K562 (cell line): ENCODE data around the gene CAPZA3. TPM values are rescaled to one million over a fixed set of nuclear protein-coding genes. Genes with fewer than 3 reads are reported as not detected.

Experiments
- ATAC-seq: fragments of 200-7000 bp; cut with Tn5 transposase; 3 replicates; pipeline ENCODE4 v1.9.1; 2020; ENCODE audit warnings: moderate library complexity
- Bru-seq: library from RNA; stranded (reverse); fragments of 400-500 nt; gene quantifications from one replicate; lab custom pipeline; 2021; lab: Mats Ljungman, UMichigan
- BruChase-seq, 2 experiments: library from RNA; stranded (reverse); fragments of 400-500 nt; gene quantifications; one replicate each; lab custom pipeline; 2021; lab: Mats Ljungman, UMichigan
- BruUV-seq: library from RNA; stranded (reverse); fragments of 400-500 nt; replicated peaks from 2 replicates; lab custom pipeline; 2021; lab: Mats Ljungman, UMichigan
- CTCF ChIA-PET: fragments of 300-600 bp; formaldehyde crosslinking; extraction: SDS; loops from one replicate; lab custom pipeline; 2021; ENCODE audit warnings: low intra/inter-chr PET ratio; lab: Yijun Ruan, JAX
- POLR2A ChIA-PET: fragments of 300-600, 350-650 bp; sonication (Branson Sonifier 250); formaldehyde crosslinking; extraction: SDS; loops from one replicate; lab custom pipeline; 2021; ENCODE audit warnings: antibody characterized with exemption, inconsistent platforms; lab: Yijun Ruan, JAX
- DNase-seq, 4 experiments: peaks; one replicate each; pipeline versions ENCODE4 v3.0.0 to v3.0.0-alpha.2; 2011 to 2018; ENCODE audit warnings: low spot score in 3 of 4, mixed read lengths in 3 of 4; ENCODE audit errors: extremely low read depth in 1 of 4
- FAIRE-seq: peaks from 2 replicates; lab custom pipeline; 2011; peaks lifted over from hg19 to GRCh38; lab: Jason Lieb, UNC
- H2AFZ ChIP-seq: 2 replicates; pipeline ENCODE4 v1.6.0; 2011; ENCODE audit warnings: low read depth, low read length, control low read depth, inconsistent platforms
- H3K27ac ChIP-seq: fragments of 200-600 bp; 3 replicates; pipeline ENCODE4 v1.8.0; 2011; ENCODE audit warnings: low read depth, mild to moderate bottlenecking, control low read depth, inconsistent platforms, low read length, moderate library complexity, mixed read lengths; ENCODE audit errors: extremely low read depth
- H3K27me3 ChIP-seq, 2 experiments: fragments of 300-600 bp in 1 of 2; 2 replicates in 1 of 2; 3 replicates in 1 of 2; pipeline versions ENCODE4 v1.6.0 to v1.8.0; 2011; ENCODE audit warnings: inconsistent platforms in 2 of 2, low read length in 2 of 2, mild to moderate bottlenecking in 1 of 2, mixed read lengths in 1 of 2, moderate library complexity in 1 of 2; ENCODE audit not compliant: control insufficient read depth in 2 of 2, insufficient read depth in 2 of 2
- H3K36me3 ChIP-seq: fragments of 300-600 bp; 3 replicates; pipeline ENCODE4 v1.8.0; 2011; ENCODE audit warnings: mild to moderate bottlenecking, low read length, inconsistent platforms; ENCODE audit not compliant: control insufficient read depth, insufficient read depth
- H3K4me1 ChIP-seq, 2 experiments: fragments of 200-600 bp in 1 of 2; replicated peaks in 1 of 2; 2 replicates in 1 of 2; 3 replicates in 1 of 2; pipeline versions ENCODE4 v1.5.1 to v1.8.0; 2011; ENCODE audit warnings: inconsistent platforms in 2 of 2, low read length in 2 of 2, mild to moderate bottlenecking in 1 of 2, mixed read lengths in 1 of 2, moderate library complexity in 1 of 2; ENCODE audit not compliant: control insufficient read depth in 2 of 2, insufficient read depth in 2 of 2
- H3K4me2 ChIP-seq: 2 replicates; pipeline ENCODE4 v1.6.1; 2011; ENCODE audit warnings: low read length, control low read depth, inconsistent platforms, mixed read lengths; ENCODE audit not compliant: insufficient read depth
- H3K4me3 ChIP-seq: fragments of 200-600 bp; sonication (generic), shearing (Covaris generic); 2 replicates; pipeline ENCODE4 v1.5.1; 2016; ENCODE audit warnings: control low read depth, inconsistent platforms
- H3K79me2 ChIP-seq: fragments of 200-600 bp; 3 replicates; pipeline ENCODE4 v1.8.0; 2011; ENCODE audit warnings: low read length, inconsistent platforms; ENCODE audit not compliant: control insufficient read depth, insufficient read depth
- H3K9ac ChIP-seq, 2 experiments: 2 replicates each; pipeline versions ENCODE4 v1.6.0 to v1.6.1; 2011; ENCODE audit warnings: low read depth in 2 of 2, low read length in 2 of 2, control low read depth in 1 of 2, inconsistent platforms in 1 of 2, mild to moderate bottlenecking in 1 of 2, mixed read lengths in 1 of 2; ENCODE audit not compliant: insufficient read depth in 1 of 2
- H3K9me1 ChIP-seq: one replicate; pipeline ENCODE4 v1.6.0; 2011; ENCODE audit warnings: inconsistent platforms, mild to moderate bottlenecking, low read length, moderate library complexity; ENCODE audit not compliant: control insufficient read depth, insufficient read depth
- H3K9me3 ChIP-seq: replicated peaks from 2 replicates; pipeline ENCODE4 v1.5.1; 2011; ENCODE audit warnings: low read depth, low read length, inconsistent platforms; ENCODE audit not compliant: control insufficient read depth, insufficient read depth
- H4K20me1 ChIP-seq: replicated peaks from 2 replicates; pipeline ENCODE4 v1.6.1; 2011; ENCODE audit warnings: low read length, inconsistent platforms, mixed read lengths; ENCODE audit not compliant: control insufficient read depth, insufficient read depth
- CBX2 ChIP-seq: fragments of 200-600 bp; sonication (generic); IDR thresholded peaks from one replicate; pipeline ENCODE4 v1.6.1; 2012; ENCODE audit warnings: mild to moderate bottlenecking, low read length, inconsistent platforms; ENCODE audit not compliant: insufficient read depth, poor library complexity, severe bottlenecking
- FOXK1 ChIP-seq: sonication (generic); formaldehyde crosslinking; IDR thresholded peaks from 2 replicates; pipeline ENCODE4 v1.8.0; 2022; ENCODE audit warnings: missing genetic modification reagents, mild to moderate bottlenecking, borderline replicate concordance
- HSF4 ChIP-seq: fragments of 250-450 bp; sonication (Bioruptor Pico); IDR thresholded peaks from 2 replicates; pipeline ENCODE4 v2.1.2; 2022; ENCODE audit warnings: mild to moderate bottlenecking, moderate library complexity, borderline replicate concordance
- KDM5B ChIP-seq: fragments of 200-600 bp; sonication (generic); IDR thresholded peaks from 2 replicates; pipeline ENCODE4 v1.6.1; 2012; ENCODE audit warnings: low read depth, mild to moderate bottlenecking, moderate library complexity, low read length, control low read depth, inconsistent platforms; ENCODE audit not compliant: insufficient replicate concordance
- NFATC3 ChIP-seq: fragments of 450-650 bp; IDR thresholded peaks from 2 replicates; pipeline ENCODE4 v1.6.1; 2017; ENCODE audit warnings: mild to moderate bottlenecking
- POLR2AphosphoS2 ChIP-seq: IDR thresholded peaks from 2 replicates; pipeline ENCODE4 v1.6.1; 2012; ENCODE audit warnings: low read length, improper control_type of control experiment
- SAFB ChIP-seq: fragments of 200-400 bp; formaldehyde crosslinking; IDR thresholded peaks from 2 replicates; pipeline ENCODE4 v1.6.1; 2017; ENCODE audit warnings: low read depth, low read length, borderline replicate concordance
- SAP30 ChIP-seq: fragments of 200-600 bp; sonication (generic); IDR thresholded peaks from 2 replicates; pipeline ENCODE4 v1.6.1; 2012; ENCODE audit warnings: borderline replicate concordance, low read depth, mild to moderate bottlenecking, moderate library complexity, low read length, control low read depth, inconsistent platforms; ENCODE audit not compliant: insufficient read depth, poor library complexity, severe bottlenecking
- SMAD1 ChIP-seq: fragments of 150-350 bp; IDR thresholded peaks from 2 replicates; pipeline ENCODE4 v1.6.1; 2014; ENCODE audit warnings: low read length, low read depth; ENCODE audit not compliant: partially characterized antibody
- SMAD2 ChIP-seq: fragments of 150-350 bp; IDR thresholded peaks from 2 replicates; pipeline ENCODE4 v1.6.1; 2014; ENCODE audit warnings: low read depth, mild to moderate bottlenecking, low read length
- ZNF146 ChIP-seq: IDR thresholded peaks from one replicate; pipeline ENCODE4 v1.6.1; 2018; ENCODE audit warnings: missing compliant biosample characterization; ENCODE audit not compliant: unreplicated experiment
- ZNF184 ChIP-seq: sonication (generic); formaldehyde crosslinking; IDR thresholded peaks from 2 replicates; pipeline ENCODE4 v1.5.0; 2020; ENCODE audit warnings: missing genetic modification reagents
- WGBS: fragments of 100-300 bp; shearing (Covaris generic); methylation state at CpG from one replicate; pipeline ENCODE4 v1.1.6; 2016; ENCODE audit warnings: low coverage, mixed read lengths; ENCODE audit not compliant: insufficient coverage; ENCODE audit errors: missing lambda C conversion rate; 5-methylcytosine and 5-hydroxymethylcytosine counted together
- in situ Hi-C: fragments of 300-500 bp; cut with MboI; formaldehyde crosslinking; loops from 4 replicates; pipeline ENCODE4 v1.15.0; 2018; ENCODE audit warnings: inconsistent platforms, mixed read lengths
- intact Hi-C: fragments of 100-400 bp; cut with micrococcal nuclease; formaldehyde crosslinking; loops from 2 replicates; pipeline ENCODE4 v1.14.2; 2022
- long read RNA-seq, 3 experiments: library from polyadenylated mRNA in 2 of 3; library from RNA in 1 of 3; unstranded in 2 of 3; stranded (forward) in 1 of 3; transcript quantifications; one replicate each; pipeline ENCODE4 v2.0.0, GENCODE V29; 2019 to 2022
- polyA minus RNA-seq, 3 experiments: library from RNA; depleted of rRNA, polyadenylated mRNA; stranded (reverse); fragments of >200 nt; gene quantifications; 2 replicates each; pipeline ENCODE4 v1.2.3, GENCODE V29; 2011
- polyA plus RNA-seq, 8 experiments: library from polyadenylated mRNA; depleted of rRNA in 4 of 8; stranded (reverse) in 5 of 8; unstranded in 3 of 8; fragments of >200 nt; fragmentation: Nextera tagmentation in 2 of 8; fragmentation: Illumina TruSeq in 1 of 8; extraction: Ambion mirVana in 2 of 8; extraction: Trizol in 1 of 8; gene quantifications; 2 replicates each; pipeline versions ENCODE4 v1.2.1 to v1.2.3, GENCODE V29; 2011 to 2014; ENCODE audit warnings: inconsistent platforms in 1 of 8, missing spikeins in 1 of 8
- total RNA-seq, 7 experiments: library from RNA; depleted of rRNA in 6 of 7; stranded (reverse); fragments of >200 nt in 6 of 7; fragmentation: Illumina TruSeq in 2 of 7; extraction: Trizol in 2 of 7; gene quantifications; 2 replicates each; pipeline versions ENCODE4 v1.2.1 to v1.2.3, GENCODE V29; 2011 to 2021; ENCODE audit warnings: low replicate concordance in 1 of 7
- TF ChIP-seq, protein P1 (sequence below), 2 experiments: fragments of 450-650 bp in 1 of 2; IDR thresholded peaks; 2 replicates each; pipeline ENCODE4 v1.6.1; 2011 to 2017; ENCODE audit warnings: low read depth in 2 of 2, antibody characterized with exemption in 1 of 2, borderline replicate concordance in 1 of 2, low read length in 1 of 2, mild to moderate bottlenecking in 1 of 2, mixed read lengths in 1 of 2; ENCODE audit not compliant: control insufficient read depth in 1 of 2
- TF ChIP-seq, protein P2 (sequence below): fragments of 200-400 bp; formaldehyde crosslinking; IDR thresholded peaks from 2 replicates; pipeline ENCODE4 v1.6.1; 2017; ENCODE audit warnings: mild to moderate bottlenecking, low read depth, low read length, moderate library complexity

The CAPZA3 gene
- total RNA-seq (2011; cell fraction: chromatin; rRNA removed; ENCODE audit: low replicate concordance), result not detected in 2 replicates
- total RNA-seq (2011; cell fraction: nucleolus; rRNA removed), result not detected in 2 replicates
- not detected in 2 replicates for total RNA-seq (2011; cell fraction: nucleoplasm; rRNA removed)
- total RNA-seq (2014; rRNA removed) (not detected in 2 replicates), total RNA-seq (2014; rRNA removed; fragmentation: Illumina TruSeq; extraction: Trizol) (not detected in 2 replicates), total RNA-seq (2015; rRNA removed; fragmentation: Illumina TruSeq; extraction: Trizol) (not detected in 2 replicates), total RNA-seq (2021) (not detected in 2 replicates), polyA plus RNA-seq (2011; rRNA removed) (not detected in 2 replicates), polyA plus RNA-seq (2014; fragmentation: Illumina TruSeq; extraction: Trizol) (not detected in 2 replicates), polyA plus RNA-seq (2014; fragmentation: Nextera tagmentation; extraction: Ambion mirVana) (not detected), polyA plus RNA-seq (2014; rRNA removed) (not detected in 2 replicates), polyA minus RNA-seq (2011; rRNA and poly(A)+ RNA removed) (not detected in 2 replicates), Bru-seq, nascent RNA (not detected), BruChase-seq, experiment 1, labeled RNA remaining after a 2-hour chase (not detected), BruChase-seq, experiment 2, labeled RNA remaining after a 6-hour chase (not detected)
- polyA plus RNA-seq (2011; cell fraction: cytosol; rRNA removed), result not detected in 2 replicates
- polyA plus RNA-seq (2011; cell fraction: nucleus; rRNA removed), result not detected in 2 replicates
- polyA plus RNA-seq (2012), result not detected in 2 replicates
- not detected in 2 replicates for polyA minus RNA-seq (2011; cell fraction: cytosol; rRNA and poly(A)+ RNA removed)
- not detected in 2 replicates for polyA minus RNA-seq (2011; cell fraction: nucleus; rRNA and poly(A)+ RNA removed)
- long read RNA-seq, experiment 1, result 0 reads
- long read RNA-seq, experiment 2, result 0 reads
- long read RNA-seq, experiment 3, result 0 reads

- ATAC-seq (no peak), FAIRE-seq (no peak), DNase-seq (no peak)
- H3K9me3 ChIP-seq, result no peaks in the 10 kb centered on the region; the same call in 1 of the 2 replicates
- no peaks in the 10 kb centered on the region for H4K20me1 ChIP-seq
- no peak within 1 kb of the TSS for H3K4me2 ChIP-seq
- ChIA-PET CTCF (no interaction called here), POLR2A (no interaction called here)
- in situ Hi-C loops, result no loop called here
- no peak within 1 kb of the TSS for H3K4me3 ChIP-seq
- H3K9ac ChIP-seq, result no peak within 1 kb of the TSS
- H3K79me2 ChIP-seq, result no peaks in the 10 kb centered on the region
- no peaks in the 10 kb centered on the region for H3K36me3 ChIP-seq
- no TSS peak for BruUV-seq
- WGBS, result 11% methylated on average over 2 of the region's 2 CpGs
- peak within 1 kb of the TSS; percentile 32; the same call in 1 of the 2 replicates for H2AFZ ChIP-seq
- no peak within 1 kb of the TSS for H3K27ac ChIP-seq
- no peaks in the 10 kb centered on the region for H3K27me3 ChIP-seq
- intact Hi-C loops, result no loop called here
- no peaks in the 10 kb centered on the region for H3K4me1 ChIP-seq
- H3K9me1 ChIP-seq, result no peaks in the 10 kb centered on the region
- TF ChIP-seq SMAD1 (no peak), CBX2 (no peak), POLR2AphosphoS2 (no peak), FOXK1 (CRISPR knock-in tag) (no peak), ZNF146 (no peak), KDM5B (no peak), ZNF184 (no peak), SAP30 (no peak), NFATC3 (no peak), SAFB (no peak), HSF4 (CRISPR knock-in tag) (no peak), SMAD2 (no peak)
- TF ChIP-seq, protein P1, sequence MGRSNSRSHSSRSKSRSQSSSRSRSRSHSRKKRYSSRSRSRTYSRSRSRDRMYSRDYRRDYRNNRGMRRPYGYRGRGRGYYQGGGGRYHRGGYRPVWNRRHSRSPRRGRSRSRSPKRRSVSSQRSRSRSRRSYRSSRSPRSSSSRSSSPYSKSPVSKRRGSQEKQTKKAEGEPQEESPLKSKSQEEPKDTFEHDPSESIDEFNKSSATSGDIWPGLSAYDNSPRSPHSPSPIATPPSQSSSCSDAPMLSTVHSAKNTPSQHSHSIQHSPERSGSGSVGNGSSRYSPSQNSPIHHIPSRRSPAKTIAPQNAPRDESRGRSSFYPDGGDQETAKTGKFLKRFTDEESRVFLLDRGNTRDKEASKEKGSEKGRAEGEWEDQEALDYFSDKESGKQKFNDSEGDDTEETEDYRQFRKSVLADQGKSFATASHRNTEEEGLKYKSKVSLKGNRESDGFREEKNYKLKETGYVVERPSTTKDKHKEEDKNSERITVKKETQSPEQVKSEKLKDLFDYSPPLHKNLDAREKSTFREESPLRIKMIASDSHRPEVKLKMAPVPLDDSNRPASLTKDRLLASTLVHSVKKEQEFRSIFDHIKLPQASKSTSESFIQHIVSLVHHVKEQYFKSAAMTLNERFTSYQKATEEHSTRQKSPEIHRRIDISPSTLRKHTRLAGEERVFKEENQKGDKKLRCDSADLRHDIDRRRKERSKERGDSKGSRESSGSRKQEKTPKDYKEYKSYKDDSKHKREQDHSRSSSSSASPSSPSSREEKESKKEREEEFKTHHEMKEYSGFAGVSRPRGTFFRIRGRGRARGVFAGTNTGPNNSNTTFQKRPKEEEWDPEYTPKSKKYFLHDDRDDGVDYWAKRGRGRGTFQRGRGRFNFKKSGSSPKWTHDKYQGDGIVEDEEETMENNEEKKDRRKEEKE (IDR thresholded peaks at IDR 0.05; ENCODE audit: borderline replicate concordance in 1 of 2, control insufficient read depth in 1 of 2, low read depth in 2 of 2, low read length in 1 of 2), result no peak
- TF ChIP-seq, protein P2, sequence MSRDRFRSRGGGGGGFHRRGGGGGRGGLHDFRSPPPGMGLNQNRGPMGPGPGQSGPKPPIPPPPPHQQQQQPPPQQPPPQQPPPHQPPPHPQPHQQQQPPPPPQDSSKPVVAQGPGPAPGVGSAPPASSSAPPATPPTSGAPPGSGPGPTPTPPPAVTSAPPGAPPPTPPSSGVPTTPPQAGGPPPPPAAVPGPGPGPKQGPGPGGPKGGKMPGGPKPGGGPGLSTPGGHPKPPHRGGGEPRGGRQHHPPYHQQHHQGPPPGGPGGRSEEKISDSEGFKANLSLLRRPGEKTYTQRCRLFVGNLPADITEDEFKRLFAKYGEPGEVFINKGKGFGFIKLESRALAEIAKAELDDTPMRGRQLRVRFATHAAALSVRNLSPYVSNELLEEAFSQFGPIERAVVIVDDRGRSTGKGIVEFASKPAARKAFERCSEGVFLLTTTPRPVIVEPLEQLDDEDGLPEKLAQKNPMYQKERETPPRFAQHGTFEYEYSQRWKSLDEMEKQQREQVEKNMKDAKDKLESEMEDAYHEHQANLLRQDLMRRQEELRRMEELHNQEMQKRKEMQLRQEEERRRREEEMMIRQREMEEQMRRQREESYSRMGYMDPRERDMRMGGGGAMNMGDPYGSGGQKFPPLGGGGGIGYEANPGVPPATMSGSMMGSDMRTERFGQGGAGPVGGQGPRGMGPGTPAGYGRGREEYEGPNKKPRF, result no peak
These were observed at the start of gene CAPZA3, which contains the start of gene PLCZ1 for GRCh38 chr12:18737819-18738218. TSS of gene CAPZA3 (plus strand) at chr12:18738119. CDS start at chr12:18738269, 150 bp downstream. TSS of gene PLCZ1 (minus strand) at chr12:18738012. CDS start at chr12:18737371, 641 bp downstream.
